Breast epithelium (tissue), 4 donors: ENCODE results near the gene PLA2G4D. TPM values are rescaled to one million over a fixed set of nuclear protein-coding genes. Genes with fewer than 3 reads are reported as not detected.
A peak's percentile ranks its signal among the peaks of the same experiment; 100 is the strongest.

Experiments
- DNase-seq, 2 donors: peaks; one replicate each; pipeline ENCODE4 v3.0.0-alpha.2; 2019; ENCODE audit warnings: low spot score in 2 of 2
- H3K27ac ChIP-seq, 2 donors: fragments of 200-600 bp; sonication (generic) in 1 of 2; one replicate each; pipeline ENCODE4 v1.5.1; 2016 to 2019; ENCODE audit warnings: mild to moderate bottlenecking in 1 of 2
- H3K27me3 ChIP-seq, 2 donors: fragments of 200-600 bp; sonication (generic) in 1 of 2; one replicate each; pipeline versions ENCODE4 v1.5.1 to v1.6.0; 2017 to 2019; ENCODE audit warnings: control low read depth in 1 of 2, mild to moderate bottlenecking in 1 of 2
- H3K36me3 ChIP-seq: fragments of 200-600 bp; one replicate; pipeline ENCODE4 v1.5.1; 2019
- H3K4me1 ChIP-seq, 2 donors: fragments of 200-600 bp; sonication (generic); one replicate each; pipeline ENCODE4 v1.5.1; 2016 to 2019; ENCODE audit warnings: control low read depth in 1 of 2
- H3K4me3 ChIP-seq, 3 donors: fragments of 200-600 bp; sonication (generic); 1 replicate in 2 of 3; 2 replicates in 1 of 3; pipeline ENCODE4 v1.5.1; 2016 to 2019; ENCODE audit warnings: mild to moderate bottlenecking in 3 of 3, moderate library complexity in 2 of 3
- H3K9me3 ChIP-seq, 2 donors: fragments of 200-600 bp; sonication (generic) in 1 of 2; one replicate each; pipeline ENCODE4 v1.5.1; 2016 to 2019; ENCODE audit warnings: control low read depth in 1 of 2
- CTCF ChIP-seq, 3 donors: fragments of 450-650 bp; IDR thresholded peaks; one replicate each; pipeline ENCODE4 v1.5.1; 2016 to 2017; ENCODE audit warnings: antibody characterized with exemption in 3 of 3, mild to moderate bottlenecking in 3 of 3, moderate library complexity in 3 of 3
- POLR2A ChIP-seq: fragments of 450-650 bp; IDR thresholded peaks from one replicate; pipeline ENCODE4 v1.6.1; 2016; ENCODE audit warnings: antibody characterized with exemption, mild to moderate bottlenecking, moderate library complexity
- POLR2AphosphoS5 ChIP-seq, 3 donors: sonication (generic); formaldehyde crosslinking; IDR thresholded peaks; one replicate each; pipeline ENCODE4 v1.6.1; 2017; ENCODE audit warnings: antibody characterized with exemption in 3 of 3
- intact Hi-C: fragments of 100-400 bp; cut with DNase I; formaldehyde crosslinking; loops from one replicate; pipeline ENCODE4 v1.15.1; 2023; ENCODE audit warnings: low total_unique reads
- total RNA-seq, 3 donors: library from RNA; depleted of rRNA; stranded (reverse); fragments of >200 nt; gene quantifications; one replicate each; pipeline ENCODE4 v1.1.0, GENCODE V29; 2016

PLA2G4D gene
- total RNA-seq, 3 donors from 2014 or later, result not detected

DNA sequence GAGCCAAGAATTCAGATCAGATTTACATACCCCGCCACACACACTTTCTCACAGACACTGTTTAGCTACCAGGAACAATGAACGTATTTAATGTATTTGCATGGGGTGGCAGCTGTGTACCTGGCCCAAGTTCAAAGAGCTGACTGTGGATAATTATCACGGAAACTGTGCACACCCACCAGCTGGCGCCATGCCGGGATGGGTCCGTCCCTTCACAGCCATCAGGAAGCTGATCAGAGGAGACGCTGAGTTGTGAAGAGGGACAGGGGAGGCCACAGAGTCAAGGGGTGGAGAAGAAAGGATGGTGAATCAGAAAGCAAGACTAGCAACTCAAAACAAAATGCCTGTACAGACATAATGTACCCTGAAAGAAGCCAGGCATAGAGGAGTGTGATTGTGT lies 13.1 kb upstream of the PLA2G4D start:
- H3K27ac ChIP-seq, result no peak overlapping the region
- intact Hi-C loops, result no loop called here
- DNase-seq, result no peak
- TF ChIP-seq POLR2AphosphoS5 (IDR thresholded peaks at IDR 0.05) (no peak), CTCF (IDR thresholded peaks at IDR 0.05) (no peak), POLR2A (no peak)
- no peaks in the 10 kb centered on the region for H3K4me1 ChIP-seq
- H3K9me3 ChIP-seq, result no peaks in the 10 kb centered on the region
- H3K27me3 ChIP-seq, result no peaks in the 10 kb centered on the region
- peak overlapping the region in 1 of 3 donors; percentile 15 for H3K4me3 ChIP-seq
- no peaks in the 10 kb centered on the region for H3K36me3 ChIP-seq

GRCh38 chr15:42106288-42106687 lies 11.9 kb upstream of the PLA2G4D start:
- TF ChIP-seq POLR2AphosphoS5 (IDR thresholded peaks at IDR 0.05) (no peak), POLR2A (no peak), CTCF (IDR thresholded peaks at IDR 0.05) (no peak)
- intact Hi-C loops, result no loop called here
- no peaks in the 10 kb centered on the region for H3K9me3 ChIP-seq
- no peak overlapping the region for H3K27ac ChIP-seq
- no peak for DNase-seq
- H3K4me3 ChIP-seq, result no peak overlapping the region
- no peaks in the 10 kb centered on the region for H3K4me1 ChIP-seq
- no peaks in the 10 kb centered on the region for H3K27me3 ChIP-seq
- H3K36me3 ChIP-seq, result no peaks in the 10 kb centered on the region

DNA sequence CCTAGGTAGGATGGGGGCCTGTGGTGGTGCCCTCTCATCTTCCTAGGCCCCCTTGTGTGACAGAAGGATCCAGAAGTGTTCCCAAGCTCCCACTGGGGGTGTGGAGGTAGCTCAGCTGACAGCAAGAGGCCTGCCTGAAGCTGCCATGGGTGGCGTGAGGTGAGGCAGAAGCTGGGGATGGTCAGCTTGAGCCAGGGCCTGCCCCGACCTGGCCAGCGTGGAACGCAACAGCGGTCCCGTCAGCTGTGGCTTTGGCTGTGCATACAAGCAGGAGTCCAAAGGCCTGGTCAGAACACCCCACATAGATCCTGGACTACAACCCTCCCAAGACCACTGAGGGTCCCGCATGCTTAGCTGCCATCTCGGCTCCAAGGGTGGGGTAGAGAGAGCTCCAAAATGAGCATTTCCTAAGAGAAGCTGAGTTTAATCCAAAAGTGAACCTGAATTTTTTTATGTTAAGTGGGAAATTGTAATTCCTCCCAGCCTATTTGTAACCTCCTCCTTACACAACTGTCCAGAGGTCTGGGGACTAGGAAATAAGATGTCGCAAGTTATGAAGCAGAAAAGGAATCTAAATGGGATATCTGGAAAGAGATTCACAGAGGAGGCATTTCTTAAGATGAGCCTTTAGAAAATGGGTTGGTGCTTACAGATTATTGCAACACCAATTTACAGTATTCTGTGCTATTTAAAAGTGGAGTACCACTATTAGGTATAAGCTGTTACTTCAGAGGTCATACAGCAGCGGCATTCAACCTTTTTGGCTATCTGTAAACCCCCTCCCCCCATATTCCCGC lies 9.9 kb upstream of the PLA2G4D start:
- Histone ChIP-seq H3K27ac (no peak overlapping the region), H3K4me1 (no peaks in the 10 kb centered on the region), H3K9me3 (no peaks in the 10 kb centered on the region), H3K4me3 (no peak overlapping the region), H3K27me3 (no peaks in the 10 kb centered on the region), H3K36me3 (no peaks in the 10 kb centered on the region)
- no peak for DNase-seq
- no peak for TF ChIP-seq POLR2AphosphoS5 (IDR thresholded peaks at IDR 0.05)
- no peak for TF ChIP-seq CTCF (IDR thresholded peaks at IDR 0.05)
- no peak for TF ChIP-seq POLR2A
- intact Hi-C loops, result no loop called here

GRCh38 chr15:42102646-42103235 lies 8.4 kb upstream of the PLA2G4D start:
- no peaks in the 10 kb centered on the region for H3K9me3 ChIP-seq
- H3K27ac ChIP-seq, result no peak overlapping the region
- no peak for DNase-seq
- no peak overlapping the region for H3K4me3 ChIP-seq
- H3K4me1 ChIP-seq, result no peaks in the 10 kb centered on the region
- intact Hi-C loops, result no loop called here
- TF ChIP-seq CTCF (IDR thresholded peaks at IDR 0.05) (no peak), POLR2AphosphoS5 (IDR thresholded peaks at IDR 0.05) (no peak), POLR2A (no peak)
- H3K27me3 ChIP-seq, result no peaks in the 10 kb centered on the region
- no peaks in the 10 kb centered on the region for H3K36me3 ChIP-seq

GRCh38 chr15:42101861-42102260 lies 7.5 kb upstream of the PLA2G4D start:
- Histone ChIP-seq H3K4me1 (no peaks in the 10 kb centered on the region), H3K27ac (no peak overlapping the region), H3K36me3 (no peaks in the 10 kb centered on the region), H3K9me3 (no peaks in the 10 kb centered on the region), H3K27me3 (no peaks in the 10 kb centered on the region), H3K4me3 (no peak overlapping the region)
- no peak for DNase-seq
- TF ChIP-seq POLR2AphosphoS5 (IDR thresholded peaks at IDR 0.05) (no peak), CTCF (IDR thresholded peaks at IDR 0.05) (no peak), POLR2A (no peak)
- intact Hi-C loops, result no loop called here
